ENCODE results near the gene COX6B2. TPM values are rescaled to one million over a fixed set of nuclear protein-coding genes. Genes with fewer than 3 reads are reported as not detected.
A peak's percentile ranks its signal among the peaks of the same experiment; 100 is the strongest.

The COX6B2 gene
- total RNA-seq, 2 donors from 2014 or later = 10.2 TPM; not detected in 1

- peak; percentile 57 for DNase-seq (ENCODE audit: low spot score)
- TF ChIP-seq POLR2A (IDR thresholded peaks at IDR 0.05) = peak; percentile 49
- TF ChIP-seq POLR2AphosphoS5 (IDR thresholded peaks at IDR 0.05) = peak; percentile 15
- TF ChIP-seq CTCF (IDR thresholded peaks at IDR 0.05) = no peak
- H3K36me3 ChIP-seq = no peaks in the 10 kb centered on the region
- peak overlapping the region; percentile 9 to 30 for H3K4me3 ChIP-seq
- H3K9me3 ChIP-seq = no peaks in the 10 kb centered on the region
- intact Hi-C loops (cut with DNase I) = no loop called here
- WGBS = 1% methylated on average over 68 of the region's 72 CpGs
- H3K27ac ChIP-seq = no peak overlapping the region
- H3K27me3 ChIP-seq (replicated peaks; ENCODE audit: insufficient read depth) = peaks cover 3% of the 10 kb centered on the region
- peaks cover 5% of the 10 kb centered on the region for H3K4me1 ChIP-seq (replicated peaks)
Measured at GRCh38 chr19:55353803-55354697, 469 bp downstream of the COX6B2 start.

DNA sequence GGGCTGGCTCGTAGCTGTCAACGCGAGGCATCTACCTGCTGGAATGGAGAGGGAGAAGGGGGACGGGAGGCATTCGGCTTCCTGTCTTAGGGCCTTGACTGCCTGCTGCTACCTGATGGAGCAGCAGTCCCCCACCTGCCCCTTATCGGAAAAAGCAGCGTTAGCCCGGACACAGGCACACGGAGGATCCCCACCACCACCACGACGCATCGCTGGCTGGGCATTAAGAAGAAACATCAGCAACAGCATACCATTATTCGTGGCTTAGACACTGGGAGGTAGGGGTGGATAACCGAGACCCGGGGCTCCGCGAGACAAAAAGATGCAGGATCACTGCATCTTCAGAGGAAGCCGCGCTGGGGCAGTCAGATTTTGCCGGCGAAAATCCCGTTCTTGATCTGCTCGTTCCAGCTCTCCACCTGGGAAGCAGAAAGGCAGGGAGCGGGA is 1.1 kb downstream of the COX6B2 start:
- intact Hi-C loops (cut with DNase I) = no loop called here
- H3K36me3 ChIP-seq = no peaks in the 10 kb centered on the region
- no peak overlapping the region for H3K27ac ChIP-seq
- no peak for DNase-seq (ENCODE audit: low spot score)
- peak overlapping the region; percentile 9 to 30 for H3K4me3 ChIP-seq
- WGBS = under 1% methylated on average over 23 of the region's 24 CpGs
- no peaks in the 10 kb centered on the region for H3K9me3 ChIP-seq
- TF ChIP-seq POLR2AphosphoS5 (IDR thresholded peaks at IDR 0.05) (no peak), CTCF (IDR thresholded peaks at IDR 0.05) (no peak)
- H3K4me1 ChIP-seq (replicated peaks) = peaks cover 5% of the 10 kb centered on the region
- peaks cover 3% of the 10 kb centered on the region for H3K27me3 ChIP-seq (replicated peaks; ENCODE audit: insufficient read depth)

- Histone ChIP-seq H3K27ac (no peak overlapping the region), H3K4me1 (replicated peaks) (peaks cover 5% of the 10 kb centered on the region), H3K4me3 (no peak overlapping the region), H3K9me3 (no peaks in the 10 kb centered on the region), H3K36me3 (no peaks in the 10 kb centered on the region), H3K27me3 (replicated peaks; ENCODE audit: insufficient read depth) (peaks cover 3% of the 10 kb centered on the region)
- 44% methylated on average over 25 of the region's 25 CpGs for WGBS
- TF ChIP-seq POLR2A (IDR thresholded peaks at IDR 0.05) = no peak
- no peak for TF ChIP-seq CTCF (IDR thresholded peaks at IDR 0.05)
- no peak for TF ChIP-seq POLR2AphosphoS5 (IDR thresholded peaks at IDR 0.05)
- DNase-seq (ENCODE audit: low spot score) = no peak
- intact Hi-C loops (cut with DNase I) = no loop called here
Measured at GRCh38 chr19:55352549-55353145, 1.9 kb downstream of the COX6B2 start.

DNA sequence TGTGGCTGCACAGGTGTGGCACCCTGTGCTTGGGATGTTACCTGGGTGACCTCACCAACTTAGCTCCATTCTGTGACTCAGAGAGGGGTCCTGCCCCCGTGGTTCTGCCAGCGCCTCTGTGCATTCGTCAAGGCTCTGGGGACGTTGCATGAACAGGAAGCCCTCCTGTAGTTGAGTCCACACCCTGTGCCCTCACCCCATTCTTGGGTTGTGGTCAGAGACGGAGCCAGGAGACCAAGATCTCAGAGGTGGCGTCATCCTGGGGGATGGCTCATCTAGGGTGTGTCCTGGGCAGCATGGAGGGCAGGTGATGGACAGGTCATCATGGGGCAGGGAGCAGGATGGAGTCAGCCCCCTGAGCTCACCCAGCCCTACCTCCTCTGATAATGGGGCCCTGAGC is 2.5 kb downstream of the COX6B2 start:
- H3K36me3 ChIP-seq = no peaks in the 10 kb centered on the region
- peaks cover 5% of the 10 kb centered on the region for H3K4me1 ChIP-seq (replicated peaks)
- no peak overlapping the region for H3K27ac ChIP-seq
- TF ChIP-seq POLR2A (IDR thresholded peaks at IDR 0.05) (no peak), POLR2AphosphoS5 (IDR thresholded peaks at IDR 0.05) (no peak), CTCF (IDR thresholded peaks at IDR 0.05) (no peak)
- no peaks in the 10 kb centered on the region for H3K9me3 ChIP-seq
- DNase-seq (ENCODE audit: low spot score) = no peak
- H3K27me3 ChIP-seq (replicated peaks; ENCODE audit: insufficient read depth) = peaks cover 3% of the 10 kb centered on the region
- intact Hi-C loops (cut with DNase I) = no loop called here
- no peak overlapping the region for H3K4me3 ChIP-seq
- 71% methylated on average over 6 of the region's 6 CpGs for WGBS

Measured in prostate gland (tissue), 2 donors.